Mucosa of stomach (tissue), 1 donor: ENCODE data around the gene CAPRIN2.

ENCODE experiments used
- H3K27me3 ChIP-seq: one replicate; pipeline ENCODE4 v1.7.0; 2013; ENCODE audit warnings: mild to moderate bottlenecking, low read length; ENCODE audit not compliant: control insufficient read depth, insufficient read depth
- H3K36me3 ChIP-seq: one replicate; pipeline ENCODE4 v1.7.0; 2013; ENCODE audit warnings: low read length; ENCODE audit not compliant: control insufficient read depth, insufficient read depth
- H3K4me1 ChIP-seq: one replicate; pipeline ENCODE4 v1.7.0; 2013; ENCODE audit warnings: mild to moderate bottlenecking, low read length; ENCODE audit not compliant: control insufficient read depth, insufficient read depth
- H3K4me3 ChIP-seq: one replicate; pipeline ENCODE4 v1.7.0; 2013; ENCODE audit warnings: low read length
- H3K9ac ChIP-seq: one replicate; pipeline ENCODE4 v1.7.0; 2013; ENCODE audit warnings: mild to moderate bottlenecking, low read length, moderate library complexity
- H3K9me3 ChIP-seq: one replicate; pipeline ENCODE4 v1.7.0; 2013; ENCODE audit warnings: mild to moderate bottlenecking, low read length, moderate library complexity; ENCODE audit not compliant: control insufficient read depth
- donor health status: Pancreatic carcinoma.

The CAPRIN2 gene

DNA sequence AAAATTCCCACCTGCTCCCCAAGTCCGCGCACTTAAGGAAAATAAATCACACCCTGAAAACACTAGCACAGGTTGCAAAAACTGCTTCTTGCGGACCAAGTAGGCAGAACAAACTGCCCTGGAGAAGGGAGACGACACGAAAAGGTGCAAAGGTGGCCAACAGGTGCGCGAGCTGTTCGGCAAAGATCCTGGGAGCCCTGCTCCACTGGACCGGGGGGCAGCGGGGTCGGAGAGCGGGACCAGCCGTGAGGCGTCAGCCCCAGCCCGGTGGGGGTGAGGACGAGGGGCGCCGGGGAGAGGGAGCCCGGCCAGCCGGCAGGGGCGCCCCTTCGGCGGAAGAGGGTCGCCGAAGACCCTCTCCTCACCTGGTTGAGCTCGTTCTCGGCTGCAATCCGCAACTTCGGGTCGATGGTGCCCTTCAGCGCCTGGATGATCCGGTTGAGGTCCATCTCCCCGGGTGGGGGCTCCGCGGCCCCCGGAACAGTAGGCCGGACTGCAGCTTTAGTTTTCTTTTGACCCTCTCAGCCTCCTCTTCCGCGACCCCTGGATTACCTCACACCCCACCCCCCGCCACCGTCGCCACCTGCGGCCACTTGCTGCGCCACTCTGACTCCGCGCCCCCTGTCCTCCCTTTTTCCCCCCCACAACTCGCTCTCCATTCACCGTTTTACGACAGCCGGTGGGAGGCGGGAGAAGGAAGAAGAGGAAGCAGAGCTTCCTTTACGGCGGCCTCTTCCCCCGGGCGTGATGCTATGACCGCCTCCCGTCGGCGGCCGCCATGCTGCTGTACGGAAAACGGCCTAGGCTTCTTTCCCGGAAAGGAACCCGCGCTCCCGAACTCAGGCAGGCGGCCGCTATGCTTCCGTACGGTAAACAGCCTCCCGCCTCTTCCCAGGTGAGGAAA, 59.3 kb downstream of the CAPRIN2 start, which contains the start of gene IPO8:
Gene IPO8, minus strand, starts transcription at position 671 of the 904 bp plus-strand sequence. Its CDS starts 222 bp downstream, at position 449.
- no peaks in the 10 kb centered on the region for H3K9me3 ChIP-seq
- no peaks in the 10 kb centered on the region for H3K36me3 ChIP-seq
- H3K4me3 ChIP-seq = peak within 1 kb of the TSS; percentile 97
- peak within 1 kb of the TSS; percentile 96 for H3K9ac ChIP-seq
- H3K27me3 ChIP-seq = no peaks in the 10 kb centered on the region
- H3K4me1 ChIP-seq = peaks cover 14% of the 10 kb centered on the region

GRCh38 chr12:30694412-30695198, 60.1 kb downstream of the CAPRIN2 start:
- Histone ChIP-seq H3K36me3 (no peaks in the 10 kb centered on the region), H3K4me1 (peaks cover 14% of the 10 kb centered on the region), H3K9ac (peak overlapping the region; percentile 96), H3K27me3 (no peaks in the 10 kb centered on the region), H3K4me3 (peak overlapping the region; percentile 97), H3K9me3 (no peaks in the 10 kb centered on the region)

- Histone ChIP-seq H3K4me3 (no peak overlapping the region), H3K27me3 (no peaks in the 10 kb centered on the region), H3K4me1 (peaks cover 14% of the 10 kb centered on the region), H3K9ac (no peak overlapping the region), H3K36me3 (no peaks in the 10 kb centered on the region), H3K9me3 (no peaks in the 10 kb centered on the region)
Measured at GRCh38 chr12:30692470-30692869, 62.3 kb downstream of the CAPRIN2 start.

DNA sequence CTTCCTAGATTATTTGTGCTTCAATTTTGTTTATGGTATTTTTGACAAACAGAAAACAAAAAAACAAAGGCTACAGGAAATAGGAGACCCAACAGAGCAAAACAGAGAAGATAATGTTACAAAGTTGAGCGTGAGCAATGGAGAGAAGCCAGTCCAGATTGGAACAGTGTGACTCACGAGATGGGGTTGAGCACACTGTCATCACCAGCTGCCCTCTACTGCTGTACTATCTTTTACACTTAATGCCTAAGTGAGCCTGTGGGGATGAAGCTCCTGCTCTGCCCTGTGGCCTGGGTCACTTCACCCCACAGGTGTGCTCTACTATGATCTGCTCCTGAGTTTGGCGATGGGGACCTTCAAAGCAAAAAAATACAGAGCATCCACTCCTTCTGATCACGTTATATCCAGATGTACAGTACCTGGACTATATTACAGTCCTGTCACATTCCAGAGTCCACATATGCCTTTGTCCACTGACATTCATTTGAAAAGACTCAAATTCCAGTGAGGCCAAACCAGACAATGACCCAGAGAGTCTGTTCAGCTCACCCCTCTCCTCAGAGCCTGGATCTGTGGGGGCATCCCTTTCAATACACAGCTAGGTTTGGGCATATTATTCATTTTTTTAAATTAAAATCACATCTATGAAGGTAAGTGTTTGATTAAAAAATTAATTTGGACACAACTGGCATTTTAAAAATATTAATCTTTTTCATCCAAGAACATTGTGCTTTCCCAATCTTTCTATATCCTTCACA, 63.5 kb downstream of the CAPRIN2 start:
- Histone ChIP-seq H3K27me3 (no peaks in the 10 kb centered on the region), H3K4me1 (peaks cover 12% of the 10 kb centered on the region), H3K9ac (no peak overlapping the region), H3K9me3 (no peaks in the 10 kb centered on the region), H3K4me3 (no peak overlapping the region), H3K36me3 (no peaks in the 10 kb centered on the region)

DNA sequence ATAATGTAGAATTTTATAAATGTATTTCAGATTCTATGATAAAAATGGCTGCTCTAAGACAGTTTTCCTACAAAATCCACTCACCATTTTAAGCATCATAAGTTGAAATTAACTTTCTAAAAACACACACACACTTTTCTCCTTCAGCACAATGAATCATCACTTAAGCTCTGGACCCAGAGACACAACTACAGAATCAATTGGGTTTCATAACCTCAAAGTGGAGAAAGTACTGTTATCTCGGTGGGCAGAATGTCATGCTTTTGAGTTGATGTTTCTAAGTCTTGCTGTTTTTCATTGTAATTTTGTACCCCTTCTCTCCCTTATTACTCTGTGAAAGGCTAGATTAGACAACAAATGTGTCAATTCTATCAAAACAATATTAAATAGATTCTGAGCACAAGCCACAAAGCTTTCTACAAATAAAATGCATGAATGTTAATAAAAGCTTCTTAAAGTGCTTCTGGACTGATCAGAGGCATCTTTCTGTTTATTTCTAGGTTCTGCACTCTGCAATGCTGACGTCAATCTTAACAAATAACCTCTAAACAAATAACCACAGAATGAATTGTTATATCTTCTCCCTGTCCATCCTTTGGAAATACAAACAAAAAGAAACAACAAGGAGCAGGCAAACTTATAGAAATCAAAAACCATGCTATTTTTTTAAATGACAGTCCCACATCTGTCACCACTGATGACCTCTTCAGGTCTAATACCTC, 67.3 kb downstream of the CAPRIN2 start:
- no peak overlapping the region for H3K9ac ChIP-seq
- no peaks in the 10 kb centered on the region for H3K27me3 ChIP-seq
- no peaks in the 10 kb centered on the region for H3K36me3 ChIP-seq
- no peaks in the 10 kb centered on the region for H3K9me3 ChIP-seq
- H3K4me3 ChIP-seq = no peak overlapping the region
- no peaks in the 10 kb centered on the region for H3K4me1 ChIP-seq

DNA sequence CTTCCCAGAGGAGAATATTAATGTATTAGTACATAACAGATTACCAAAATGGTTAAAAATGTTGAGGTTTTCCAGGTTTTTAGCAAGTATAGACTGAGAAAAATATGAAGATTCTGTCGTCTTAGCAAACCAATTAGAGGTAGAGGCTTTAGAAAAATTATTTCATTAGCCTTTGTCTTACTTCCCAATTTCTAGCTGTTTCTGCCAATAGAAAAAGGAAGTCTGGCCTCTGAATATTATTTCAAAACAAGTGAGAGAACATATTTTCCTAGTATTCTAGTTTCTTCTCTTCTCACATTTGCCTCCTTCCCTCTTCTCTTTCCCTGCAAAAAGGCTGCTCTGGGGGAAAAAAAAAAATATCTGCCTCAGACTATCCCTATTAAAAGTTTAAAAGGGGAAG, 75.5 kb downstream of the CAPRIN2 start:
- Histone ChIP-seq H3K9me3 (no peaks in the 10 kb centered on the region), H3K4me1 (no peaks in the 10 kb centered on the region), H3K36me3 (peaks cover 6% of the 10 kb centered on the region), H3K4me3 (no peak overlapping the region), H3K27me3 (no peaks in the 10 kb centered on the region), H3K9ac (no peak overlapping the region)

DNA sequence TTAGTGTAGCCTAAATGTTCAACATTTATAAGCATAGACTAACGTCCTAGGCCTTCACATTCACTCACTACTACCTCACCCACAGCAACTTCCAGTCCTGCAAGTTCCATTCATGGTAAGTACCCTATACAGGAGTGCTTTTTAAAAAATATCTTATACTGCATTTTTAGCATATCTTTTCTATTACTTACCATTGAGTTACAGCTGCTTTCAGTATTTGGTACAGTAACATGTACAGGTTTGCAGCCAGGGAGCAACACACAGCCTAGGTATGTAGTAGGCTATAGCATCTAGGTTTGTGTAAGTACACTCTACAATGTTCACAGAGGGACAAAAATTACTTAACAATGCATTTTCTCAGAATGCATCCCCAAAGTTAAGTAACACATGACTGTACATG, 76.5 kb downstream of the CAPRIN2 start:
- Histone ChIP-seq H3K9ac (no peak overlapping the region), H3K36me3 (peaks cover 6% of the 10 kb centered on the region)

DNA sequence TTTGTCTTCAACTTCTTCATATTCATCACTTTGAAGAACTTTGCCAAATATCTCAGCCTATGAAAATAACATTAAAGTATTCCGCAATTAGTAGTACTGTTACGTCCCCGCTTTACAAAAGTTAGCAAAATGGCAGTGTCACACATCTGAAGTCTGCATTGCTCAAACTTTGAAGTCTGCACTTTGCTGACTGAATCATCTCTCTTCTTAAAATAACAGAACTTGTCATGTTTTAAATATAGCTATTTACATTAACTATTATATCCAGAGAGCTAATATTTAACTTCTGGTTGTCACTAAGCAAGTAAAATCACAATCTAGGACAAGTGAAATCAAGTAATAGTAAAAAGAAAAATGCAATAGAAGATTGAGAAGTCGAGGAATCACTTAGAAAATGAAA, 93.5 kb downstream of the CAPRIN2 start:
- Histone ChIP-seq H3K36me3 (peaks cover 3% of the 10 kb centered on the region), H3K9me3 (no peaks in the 10 kb centered on the region), H3K4me3 (no peak overlapping the region), H3K9ac (no peak overlapping the region), H3K4me1 (no peaks in the 10 kb centered on the region), H3K27me3 (no peaks in the 10 kb centered on the region)

More for the DNA sequence above, 76.5 kb downstream of the CAPRIN2 start:
- Histone ChIP-seq H3K4me1 (no peaks in the 10 kb centered on the region), H3K27me3 (no peaks in the 10 kb centered on the region), H3K4me3 (no peak overlapping the region), H3K9me3 (no peaks in the 10 kb centered on the region)
